ENCODE results near the gene OR4C5.

DNA sequence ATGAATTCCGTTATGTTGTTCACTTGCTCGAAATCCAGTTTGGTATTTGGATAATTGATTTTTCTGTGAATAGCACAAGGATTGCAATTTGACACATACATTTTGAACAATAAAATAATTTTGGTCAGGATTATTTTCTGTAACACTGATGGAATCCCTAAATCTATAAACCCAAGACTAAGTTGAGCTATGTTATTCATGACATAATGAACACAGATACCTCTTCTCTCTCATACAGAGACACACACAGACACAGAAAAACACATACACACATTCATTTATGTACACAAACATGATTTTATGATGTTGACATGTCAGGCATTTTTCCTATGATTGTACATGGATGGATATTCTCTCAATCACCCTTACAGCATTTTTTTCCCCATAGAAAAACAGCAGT, at the start of gene OR4C5:
- TF ChIP-seq, protein P1, sequence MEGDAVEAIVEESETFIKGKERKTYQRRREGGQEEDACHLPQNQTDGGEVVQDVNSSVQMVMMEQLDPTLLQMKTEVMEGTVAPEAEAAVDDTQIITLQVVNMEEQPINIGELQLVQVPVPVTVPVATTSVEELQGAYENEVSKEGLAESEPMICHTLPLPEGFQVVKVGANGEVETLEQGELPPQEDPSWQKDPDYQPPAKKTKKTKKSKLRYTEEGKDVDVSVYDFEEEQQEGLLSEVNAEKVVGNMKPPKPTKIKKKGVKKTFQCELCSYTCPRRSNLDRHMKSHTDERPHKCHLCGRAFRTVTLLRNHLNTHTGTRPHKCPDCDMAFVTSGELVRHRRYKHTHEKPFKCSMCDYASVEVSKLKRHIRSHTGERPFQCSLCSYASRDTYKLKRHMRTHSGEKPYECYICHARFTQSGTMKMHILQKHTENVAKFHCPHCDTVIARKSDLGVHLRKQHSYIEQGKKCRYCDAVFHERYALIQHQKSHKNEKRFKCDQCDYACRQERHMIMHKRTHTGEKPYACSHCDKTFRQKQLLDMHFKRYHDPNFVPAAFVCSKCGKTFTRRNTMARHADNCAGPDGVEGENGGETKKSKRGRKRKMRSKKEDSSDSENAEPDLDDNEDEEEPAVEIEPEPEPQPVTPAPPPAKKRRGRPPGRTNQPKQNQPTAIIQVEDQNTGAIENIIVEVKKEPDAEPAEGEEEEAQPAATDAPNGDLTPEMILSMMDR (conservative IDR thresholded peaks at IDR 0.05; ENCODE audit: low read length), result no peak
- TF ChIP-seq EZH2phosphoT487 (IDR thresholded peaks at IDR 0.05; ENCODE audit: borderline replicate concordance), result no peak

Measured in Loucy (cell line).